Measurements from ENCODE around the gene HELQ. TPM values are rescaled to one million over a fixed set of nuclear protein-coding genes. Genes with fewer than 3 reads are reported as not detected.

The HELQ gene
- total RNA-seq, 1 donor from 2014 or later, result 12.7 TPM

DNA sequence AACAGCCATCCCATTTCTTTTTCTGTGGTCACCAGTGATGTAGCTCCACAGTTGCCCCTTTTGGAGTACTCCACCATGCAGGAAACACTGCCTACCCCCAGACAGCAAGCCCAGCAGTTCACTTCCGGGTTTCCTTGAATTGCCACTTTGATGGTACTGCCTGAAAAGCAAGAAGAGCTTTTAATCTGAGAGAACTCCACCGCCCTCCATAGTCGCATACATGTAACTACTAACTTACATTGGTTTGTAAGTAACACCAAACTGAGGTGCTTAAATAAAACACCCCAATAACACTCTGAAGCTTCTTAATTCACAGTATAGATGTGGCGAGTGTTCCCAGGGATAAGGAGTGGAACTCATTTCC, 67.3 kb downstream of the HELQ start:
- H3K27me3 ChIP-seq (ENCODE audit: control insufficient read depth, insufficient read depth, low read length), result no peaks in the 10 kb centered on the region
- H3K4me3 ChIP-seq (ENCODE audit: low read depth, low read length), result no peak overlapping the region
- no peak for TF ChIP-seq CTCF (IDR thresholded peaks at IDR 0.05; ENCODE audit: insufficient read depth, low read length, poor library complexity, severe bottlenecking)
- DNase-seq (ENCODE audit: low read depth), result no peak
- no peaks in the 10 kb centered on the region for H3K36me3 ChIP-seq (ENCODE audit: control insufficient read depth, insufficient read depth, low read length)

GRCh38 chr4:83387476-83388312, 67.9 kb downstream of the HELQ start:
- DNase-seq (ENCODE audit: low read depth), result no peak
- Histone ChIP-seq H3K27me3 (ENCODE audit: control insufficient read depth, insufficient read depth, low read length) (no peaks in the 10 kb centered on the region), H3K4me3 (ENCODE audit: low read depth, low read length) (no peak overlapping the region), H3K36me3 (ENCODE audit: control insufficient read depth, insufficient read depth, low read length) (no peaks in the 10 kb centered on the region)
- TF ChIP-seq CTCF (IDR thresholded peaks at IDR 0.05; ENCODE audit: insufficient read depth, low read length, poor library complexity, severe bottlenecking), result no peak

- peak; percentile 7 for TF ChIP-seq CTCF (IDR thresholded peaks at IDR 0.05; ENCODE audit: insufficient read depth, low read length, poor library complexity, severe bottlenecking)
- no peak for DNase-seq (ENCODE audit: low read depth)
- no peaks in the 10 kb centered on the region for H3K36me3 ChIP-seq (ENCODE audit: control insufficient read depth, insufficient read depth, low read length)
- H3K27me3 ChIP-seq (ENCODE audit: control insufficient read depth, insufficient read depth, low read length), result no peaks in the 10 kb centered on the region
- H3K4me3 ChIP-seq (ENCODE audit: low read depth, low read length), result no peak overlapping the region
These were observed 68.6 kb downstream of the HELQ start for GRCh38 chr4:83387012-83387411.

GRCh38 chr4:83382850-83383249, 72.8 kb downstream of the HELQ start:
- no peak for TF ChIP-seq CTCF (IDR thresholded peaks at IDR 0.05; ENCODE audit: insufficient read depth, low read length, poor library complexity, severe bottlenecking)
- H3K36me3 ChIP-seq (ENCODE audit: control insufficient read depth, insufficient read depth, low read length), result no peaks in the 10 kb centered on the region
- DNase-seq (ENCODE audit: low read depth), result no peak
- no peak overlapping the region for H3K4me3 ChIP-seq (ENCODE audit: low read depth, low read length)
- H3K27me3 ChIP-seq (ENCODE audit: control insufficient read depth, insufficient read depth, low read length), result no peaks in the 10 kb centered on the region

DNA sequence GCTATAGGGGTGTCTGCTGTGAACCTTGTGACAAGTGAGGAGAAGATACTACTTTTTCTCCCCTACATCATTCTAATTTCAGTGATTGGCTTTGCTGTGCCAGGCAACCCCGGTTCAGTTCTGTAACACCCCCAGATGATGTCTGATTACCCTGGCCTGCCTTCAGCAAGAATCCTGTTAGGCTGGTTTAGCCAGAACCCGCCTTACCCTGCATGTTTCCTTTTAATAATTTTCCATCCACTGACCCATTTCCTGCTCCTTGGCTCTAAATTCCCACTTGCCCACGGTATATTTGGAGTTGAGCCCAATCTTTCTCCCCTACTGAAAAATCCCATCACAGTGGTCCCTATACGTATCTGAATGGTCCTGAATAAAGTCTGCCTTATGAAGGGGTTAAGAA, 74.5 kb downstream of the HELQ start:
- H3K4me3 ChIP-seq (ENCODE audit: low read depth, low read length), result no peak overlapping the region
- DNase-seq (ENCODE audit: low read depth), result no peak
- no peaks in the 10 kb centered on the region for H3K36me3 ChIP-seq (ENCODE audit: control insufficient read depth, insufficient read depth, low read length)
- H3K27me3 ChIP-seq (ENCODE audit: control insufficient read depth, insufficient read depth, low read length), result no peaks in the 10 kb centered on the region
- no peak for TF ChIP-seq CTCF (IDR thresholded peaks at IDR 0.05; ENCODE audit: insufficient read depth, low read length, poor library complexity, severe bottlenecking)

DNA sequence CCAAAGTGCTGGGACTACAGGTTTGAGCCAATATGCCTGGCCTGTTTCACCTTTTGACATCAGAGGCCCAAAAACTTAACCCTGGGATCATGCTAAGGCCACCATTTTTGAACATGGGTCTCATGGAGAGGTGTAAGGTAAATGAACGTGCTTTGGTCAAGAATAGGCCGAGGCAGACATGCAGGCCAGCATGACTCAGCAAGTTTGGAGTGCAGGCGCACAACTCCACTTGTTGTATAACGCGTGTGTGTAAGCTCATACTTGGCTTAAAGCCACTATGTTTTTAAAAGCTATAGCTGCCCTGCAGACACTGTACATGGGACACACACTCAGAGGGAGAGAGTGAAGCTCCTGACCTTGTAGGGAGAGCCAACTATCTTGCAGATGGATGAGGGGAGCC, 77.2 kb downstream of the HELQ start:
- no peak overlapping the region for H3K4me3 ChIP-seq (ENCODE audit: low read depth, low read length)
- DNase-seq (ENCODE audit: low read depth), result no peak
- TF ChIP-seq CTCF (IDR thresholded peaks at IDR 0.05; ENCODE audit: insufficient read depth, low read length, poor library complexity, severe bottlenecking), result no peak
- H3K27me3 ChIP-seq (ENCODE audit: control insufficient read depth, insufficient read depth, low read length), result no peaks in the 10 kb centered on the region
- H3K36me3 ChIP-seq (ENCODE audit: control insufficient read depth, insufficient read depth, low read length), result no peaks in the 10 kb centered on the region

Measured in kidney epithelial cell (primary cell).